ENCODE results near the gene CACNA2D1.

DNA sequence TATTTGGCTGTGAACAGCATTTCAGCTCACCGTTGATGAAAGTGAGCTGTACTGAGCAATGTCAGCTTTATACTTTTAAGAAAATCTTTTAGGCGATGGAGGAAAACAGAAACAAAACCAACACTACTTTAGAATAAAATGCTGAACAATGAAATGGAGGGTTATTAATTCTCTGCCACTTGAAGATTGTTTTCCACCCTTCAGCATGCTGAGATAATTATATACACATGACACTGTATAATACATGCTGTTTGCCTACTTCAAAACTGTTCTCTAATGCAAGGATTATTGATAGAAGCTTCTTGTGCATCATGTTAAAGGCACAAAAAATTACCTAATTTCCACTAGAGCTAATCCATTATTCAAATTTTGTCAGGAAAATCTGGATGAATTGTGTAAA lies 66.8 kb downstream of the CACNA2D1 start:
- TF ChIP-seq POLR2A (IDR thresholded peaks at IDR 0.05), result no peak
- TF ChIP-seq, protein P1, sequence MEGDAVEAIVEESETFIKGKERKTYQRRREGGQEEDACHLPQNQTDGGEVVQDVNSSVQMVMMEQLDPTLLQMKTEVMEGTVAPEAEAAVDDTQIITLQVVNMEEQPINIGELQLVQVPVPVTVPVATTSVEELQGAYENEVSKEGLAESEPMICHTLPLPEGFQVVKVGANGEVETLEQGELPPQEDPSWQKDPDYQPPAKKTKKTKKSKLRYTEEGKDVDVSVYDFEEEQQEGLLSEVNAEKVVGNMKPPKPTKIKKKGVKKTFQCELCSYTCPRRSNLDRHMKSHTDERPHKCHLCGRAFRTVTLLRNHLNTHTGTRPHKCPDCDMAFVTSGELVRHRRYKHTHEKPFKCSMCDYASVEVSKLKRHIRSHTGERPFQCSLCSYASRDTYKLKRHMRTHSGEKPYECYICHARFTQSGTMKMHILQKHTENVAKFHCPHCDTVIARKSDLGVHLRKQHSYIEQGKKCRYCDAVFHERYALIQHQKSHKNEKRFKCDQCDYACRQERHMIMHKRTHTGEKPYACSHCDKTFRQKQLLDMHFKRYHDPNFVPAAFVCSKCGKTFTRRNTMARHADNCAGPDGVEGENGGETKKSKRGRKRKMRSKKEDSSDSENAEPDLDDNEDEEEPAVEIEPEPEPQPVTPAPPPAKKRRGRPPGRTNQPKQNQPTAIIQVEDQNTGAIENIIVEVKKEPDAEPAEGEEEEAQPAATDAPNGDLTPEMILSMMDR (IDR thresholded peaks at IDR 0.05), result no peak
